Stimulated activated CD8-positive, alpha-beta memory T cell treated with anti-CD3 and anti-CD28 coated beads, Interleukin-12 subunit alpha, Interleukin-12 subunit beta, amount 100 ng/mL, for 1 hour (primary cell): Measurements from ENCODE around the gene VCX2.
"Not testable (repeated sequence)": the region's sequence is repeated elsewhere in the genome, so short reads cannot be mapped to it uniquely, and the experiment has no call there.

ENCODE experiments used
- DNase-seq: peaks from one replicate; pipeline ENCODE4 v3.0.0-alpha.2; 2020; ENCODE audit warnings: low read depth

Gene VCX2

DNA sequence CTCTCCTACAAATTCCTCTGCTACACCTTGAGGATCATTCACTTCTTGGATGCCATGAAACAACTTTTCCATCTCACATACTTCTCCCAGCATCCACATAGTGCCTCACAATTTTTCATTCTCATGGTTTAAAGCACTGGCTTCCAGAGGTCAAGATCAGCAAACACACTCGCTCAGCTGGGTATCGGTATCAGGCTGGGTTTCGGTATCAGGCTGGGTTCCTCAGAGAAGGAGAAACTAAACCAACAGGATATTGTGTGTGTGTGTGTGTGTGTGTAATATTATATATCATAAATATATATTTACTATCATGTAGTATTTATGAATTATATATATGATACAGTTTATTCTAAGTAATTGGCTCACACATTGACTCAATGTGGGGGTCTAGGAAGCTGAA, at the start of gene VCX2:
TSS of gene VCX2 (minus strand) at position 99 of the 400 bp plus-strand sequence. CDS start 624 bp downstream, outside the sequence.
- DNase-seq: not testable (repeated sequence)

GRCh38 chrX:8204943-8205342, 33.9 kb upstream of the VCX2 start:
- no peak for DNase-seq

DNA sequence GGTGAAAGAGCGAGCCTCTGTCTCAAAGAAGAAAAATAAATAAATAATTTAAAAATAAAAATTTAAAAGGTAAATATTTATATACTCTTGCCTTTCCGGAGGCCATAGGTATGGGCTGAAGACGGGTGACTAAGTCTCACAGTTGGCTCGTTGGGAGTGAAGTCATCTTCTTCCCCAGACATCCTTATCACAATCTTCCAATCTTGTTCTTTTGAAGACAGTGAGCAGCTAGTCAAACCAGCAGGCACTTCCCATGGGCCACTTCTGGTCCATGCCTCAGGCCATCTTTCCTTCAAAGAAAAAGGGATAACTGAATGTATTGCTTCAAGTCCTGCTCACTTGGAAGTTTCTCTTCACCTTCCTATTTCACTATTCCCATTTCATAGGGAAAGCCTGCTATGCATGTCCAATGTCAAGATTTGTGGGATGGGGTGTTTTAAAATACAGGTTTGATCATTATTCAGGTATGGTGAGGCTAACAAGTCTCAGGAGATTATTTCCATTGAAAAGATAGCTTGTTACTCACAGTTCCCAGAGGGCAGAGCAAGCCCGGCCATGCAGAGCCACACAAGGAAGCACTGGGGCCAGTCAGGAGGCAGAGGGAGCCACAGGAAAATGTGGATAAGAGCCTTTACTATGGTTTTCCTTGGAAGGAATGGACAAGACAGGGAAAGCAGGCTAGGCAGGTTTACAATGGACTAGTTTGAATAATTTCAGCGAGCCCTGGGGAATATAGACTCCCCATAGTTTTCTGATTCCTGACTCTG, 33.3 kb upstream of the VCX2 start:
- DNase-seq: no peak

DNA sequence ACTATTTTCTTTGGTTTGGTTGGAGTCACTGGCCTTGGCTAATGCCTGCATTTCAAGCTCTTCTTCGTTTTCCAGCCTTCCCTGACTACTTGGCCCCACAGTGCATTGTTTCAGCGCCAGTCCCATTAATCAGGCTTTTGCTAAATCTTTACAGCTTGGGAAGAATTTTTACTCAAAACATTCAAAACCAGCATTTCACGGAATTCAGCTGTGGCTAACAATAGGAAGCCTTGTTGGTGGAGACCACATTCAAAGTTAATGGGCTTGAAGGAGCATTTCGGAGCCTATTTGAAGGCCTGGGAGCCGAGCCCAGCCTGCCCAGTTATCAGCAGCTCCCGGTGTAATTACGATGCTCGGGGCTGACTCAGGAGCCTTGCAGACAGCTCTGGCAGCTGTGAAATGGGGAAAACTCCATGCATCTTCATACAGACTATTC, 30.8 kb upstream of the VCX2 start:
- no peak for DNase-seq

DNA sequence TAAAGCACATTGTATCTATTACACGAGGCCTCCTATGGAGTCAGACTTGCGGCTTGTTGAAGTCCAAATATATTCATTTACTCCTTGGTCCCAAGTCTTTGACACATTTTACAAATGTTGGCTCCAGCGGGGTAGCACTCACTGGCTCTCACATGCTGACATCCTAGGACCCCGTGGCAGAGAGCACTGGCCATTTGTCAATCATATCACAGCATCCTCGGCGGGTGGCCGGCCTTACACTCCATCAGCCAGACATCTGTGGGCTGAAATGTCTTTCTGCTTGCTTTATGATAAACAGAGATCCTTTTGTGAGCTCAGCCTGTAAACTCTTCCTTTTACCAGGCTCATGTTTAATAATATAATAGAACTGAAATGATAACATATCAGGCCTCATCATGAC, 25.7 kb upstream of the VCX2 start:
- DNase-seq: no peak

DNA sequence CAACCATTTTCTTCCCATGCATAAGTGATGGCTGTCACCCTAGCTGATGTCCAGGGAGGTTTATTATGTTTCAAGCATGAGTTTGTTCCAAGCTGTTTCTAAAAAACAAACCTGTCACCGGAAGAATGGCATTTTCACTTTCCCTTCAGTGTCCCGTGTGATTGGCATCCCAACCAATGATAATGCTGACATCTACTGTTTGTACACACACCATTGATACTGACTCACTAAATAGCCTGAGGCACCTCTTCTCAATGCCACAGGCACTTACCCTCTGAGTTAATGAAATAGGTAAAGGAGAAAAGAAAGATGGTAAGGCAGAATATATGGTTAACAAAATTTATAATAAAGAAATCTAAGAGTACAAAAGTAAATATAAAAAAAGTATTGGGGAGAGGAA, 23.1 kb upstream of the VCX2 start:
- DNase-seq: no peak

DNA sequence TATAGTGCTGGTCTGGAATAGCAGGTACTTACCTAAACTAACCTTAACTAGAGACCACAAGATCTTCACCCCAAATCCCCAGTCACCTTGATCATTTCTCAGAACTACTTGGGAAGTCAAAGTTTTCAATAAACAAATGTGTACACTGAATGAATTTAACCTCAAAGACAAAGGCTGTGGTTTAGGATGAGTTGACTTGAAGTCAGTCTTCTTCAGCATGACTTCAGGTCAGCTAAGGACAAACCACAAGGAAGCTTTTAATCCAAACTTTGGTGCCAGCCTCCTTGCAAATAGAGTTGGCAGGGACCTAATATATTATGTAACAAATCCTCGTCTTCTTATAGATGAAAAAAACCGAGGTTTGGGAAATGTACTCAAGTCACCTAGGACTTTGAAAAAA, 21.2 kb upstream of the VCX2 start:
- DNase-seq: no peak

GRCh38 chrX:8191022-8191421, 20.0 kb upstream of the VCX2 start:
- DNase-seq: no peak

DNA sequence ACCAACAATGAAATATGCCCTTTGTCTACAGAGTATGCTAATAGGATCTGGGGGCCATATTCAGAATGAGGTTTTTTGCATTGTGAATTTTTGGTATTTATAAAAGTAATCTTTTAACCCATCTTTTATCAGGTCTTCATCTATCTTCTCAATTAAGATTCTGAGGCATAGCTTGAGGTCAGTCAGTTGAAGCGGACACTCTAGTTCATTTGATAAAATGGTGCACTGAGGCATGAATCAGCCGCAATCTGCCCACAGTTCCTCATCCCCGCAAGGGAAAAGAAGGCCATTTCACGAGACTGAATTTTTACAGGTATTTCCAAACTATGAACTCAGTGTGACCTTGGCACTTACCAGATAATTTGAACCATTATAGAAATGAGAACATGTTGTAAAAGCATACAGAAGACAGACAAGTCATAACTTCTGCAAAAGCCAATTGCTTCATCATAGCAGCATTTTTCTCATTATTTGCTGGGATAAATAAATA, 19.3 kb upstream of the VCX2 start:
- DNase-seq: no peak

DNA sequence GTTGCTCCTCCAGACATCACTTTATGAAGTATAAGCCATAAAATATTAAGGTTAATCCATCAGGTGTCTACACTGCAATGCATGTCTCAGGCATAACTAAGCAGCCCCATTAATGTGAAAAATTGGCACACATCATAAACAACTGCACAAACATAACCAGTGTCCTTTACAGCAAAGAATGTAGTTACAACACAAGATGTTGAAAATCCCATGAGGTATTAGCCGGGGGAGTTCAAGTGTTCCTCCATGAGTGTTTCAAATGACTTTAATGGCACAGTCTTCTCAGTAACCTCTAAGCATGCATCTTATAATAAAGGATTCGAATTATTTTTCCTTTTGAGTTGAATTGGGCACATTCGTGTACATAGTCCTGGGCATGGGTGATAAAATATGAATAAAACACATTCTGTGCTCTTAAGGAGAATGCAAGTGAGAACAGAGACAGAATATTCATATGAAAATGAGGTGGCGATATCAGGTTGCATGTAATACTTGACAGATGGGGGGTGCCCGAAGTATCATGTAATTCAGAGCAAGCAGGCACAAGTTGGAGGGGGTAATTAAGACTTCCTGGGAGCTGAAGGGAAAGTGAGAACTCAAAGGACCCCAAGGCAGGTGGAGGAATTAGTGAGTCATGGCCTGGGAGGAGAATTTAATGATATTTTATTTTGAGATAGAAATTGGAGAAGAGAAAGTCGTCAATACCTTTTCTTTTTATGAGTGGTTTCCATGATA, 18.2 kb upstream of the VCX2 start:
- no peak for DNase-seq

- DNase-seq: no peak
These were observed 12.3 kb upstream of the VCX2 start for GRCh38 chrX:8183346-8183745.

GRCh38 chrX:8179656-8180055, 8.6 kb upstream of the VCX2 start:
- no peak for DNase-seq

DNA sequence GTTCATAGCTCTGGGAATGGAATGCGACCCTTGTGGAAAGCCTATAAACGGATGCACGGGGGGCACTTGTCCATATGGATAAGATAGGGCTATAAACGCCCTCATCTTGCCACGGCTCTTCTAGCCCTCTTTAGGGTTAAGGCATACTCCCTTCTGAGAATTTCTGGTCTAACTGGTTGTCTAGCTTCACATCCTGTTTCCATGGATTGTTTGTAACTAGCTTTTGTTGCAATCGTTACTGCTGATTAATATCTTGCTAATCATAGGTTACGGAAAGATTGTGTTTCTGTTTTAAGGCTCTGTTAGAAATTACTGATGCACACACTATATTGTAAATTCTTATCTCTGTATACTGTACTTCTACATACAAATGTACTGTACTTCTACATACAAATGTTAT, 17.1 kb downstream of the VCX2 start:
- not testable (repeated sequence) for DNase-seq

DNA sequence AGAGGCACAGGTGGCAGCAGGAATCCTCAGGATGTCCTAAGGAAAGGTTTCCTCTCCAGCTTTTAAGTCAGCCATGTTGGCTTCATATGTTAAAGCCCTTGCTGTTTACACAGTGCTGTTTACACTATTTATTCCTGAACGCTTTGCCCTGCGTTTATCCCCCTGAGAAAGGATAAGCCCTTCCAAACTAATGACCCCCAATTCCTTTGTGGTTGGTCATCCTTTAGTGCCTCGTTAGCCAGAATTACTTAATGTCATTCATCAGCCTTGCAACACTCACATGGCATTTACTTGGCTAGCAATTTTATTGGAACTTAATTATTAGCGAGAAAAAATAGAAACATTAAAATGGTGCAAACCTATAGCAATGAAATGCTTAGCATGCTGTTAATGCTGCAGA, 23.8 kb downstream of the VCX2 start:
- no peak for DNase-seq

GRCh38 chrX:8144925-8145324, 26.1 kb downstream of the VCX2 start:
- DNase-seq: no peak

GRCh38 chrX:8141896-8142295, 29.2 kb downstream of the VCX2 start:
- DNase-seq: no peak

GRCh38 chrX:8140986-8141744, 29.9 kb downstream of the VCX2 start:
- no peak for DNase-seq

- DNase-seq: no peak
These were observed 31.4 kb downstream of the VCX2 start for GRCh38 chrX:8139716-8140115.

DNA sequence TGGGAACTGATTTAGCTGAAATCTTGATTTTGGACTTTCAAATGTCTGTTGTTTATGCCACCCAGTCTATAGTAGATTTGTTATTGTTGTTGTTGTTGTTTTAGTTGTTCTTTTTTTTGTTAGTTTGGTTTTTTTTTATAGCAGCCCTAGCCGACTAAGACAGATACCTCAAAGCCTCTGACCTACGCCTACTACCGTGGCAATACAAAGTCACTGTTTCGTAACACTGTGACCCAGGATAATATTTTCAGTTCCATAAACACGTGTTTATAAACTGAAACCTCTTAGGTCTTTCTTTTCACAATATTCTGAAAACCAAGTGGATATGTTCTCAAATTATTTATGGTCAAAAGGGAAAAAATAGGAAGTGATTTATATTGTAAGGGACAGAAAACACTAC, 32.8 kb downstream of the VCX2 start:
- no peak for DNase-seq

- DNase-seq: no peak
These were observed 44.4 kb downstream of the VCX2 start for GRCh38 chrX:8126648-8127047.

GRCh38 chrX:8126092-8126491, 45.0 kb downstream of the VCX2 start:
- DNase-seq: no peak

DNA sequence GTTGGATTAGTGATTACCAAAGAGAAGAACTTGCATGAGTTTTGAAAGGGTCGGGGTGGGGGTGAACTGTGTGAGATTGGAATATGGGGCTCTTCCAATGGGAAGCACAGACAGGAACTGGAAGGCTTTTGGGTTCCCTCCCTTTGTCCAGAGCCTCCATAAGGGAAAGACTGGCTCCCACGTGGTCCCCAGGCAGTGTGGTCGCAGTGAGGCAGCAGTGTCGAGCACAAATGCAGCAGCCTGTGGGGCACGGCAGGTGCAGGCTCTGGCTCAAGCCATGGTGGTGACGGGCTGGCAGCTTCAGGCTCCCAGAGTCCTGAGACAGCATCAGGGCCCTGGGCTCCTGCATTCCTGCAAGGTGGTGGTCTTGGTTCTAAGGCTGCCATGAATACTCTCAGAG, 45.5 kb downstream of the VCX2 start:
- no peak for DNase-seq

DNA sequence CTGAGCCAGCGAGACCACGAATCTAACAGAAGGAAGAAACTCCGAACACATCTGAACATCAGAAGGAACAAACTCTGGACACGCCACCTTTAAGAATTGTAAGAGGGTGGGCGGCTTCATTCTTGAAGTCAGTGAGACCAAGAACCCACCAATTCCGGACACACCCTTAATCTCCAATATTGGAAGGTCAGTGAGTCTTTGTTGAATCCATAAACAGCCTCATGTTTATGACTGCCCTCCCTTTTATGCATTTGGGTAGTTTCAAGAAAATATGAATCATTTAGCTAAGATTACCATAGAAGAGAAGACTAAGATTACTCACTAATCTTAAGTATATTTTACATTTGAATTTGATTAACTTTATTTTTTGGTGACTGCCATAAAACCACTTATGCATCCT, 48.5 kb downstream of the VCX2 start:
- no peak for DNase-seq
